ENCODE data around the gene BCKDHA. TPM values are rescaled to one million over a fixed set of nuclear protein-coding genes. Genes with fewer than 3 reads are reported as not detected.
"Not testable (repeated sequence)": the region's sequence is repeated elsewhere in the genome, so short reads cannot be mapped to it uniquely, and the experiment has no call there.

The BCKDHA gene
- total and polyA plus RNA-seq, 2 donors, result 28.8 to 37.7 TPM

DNA sequence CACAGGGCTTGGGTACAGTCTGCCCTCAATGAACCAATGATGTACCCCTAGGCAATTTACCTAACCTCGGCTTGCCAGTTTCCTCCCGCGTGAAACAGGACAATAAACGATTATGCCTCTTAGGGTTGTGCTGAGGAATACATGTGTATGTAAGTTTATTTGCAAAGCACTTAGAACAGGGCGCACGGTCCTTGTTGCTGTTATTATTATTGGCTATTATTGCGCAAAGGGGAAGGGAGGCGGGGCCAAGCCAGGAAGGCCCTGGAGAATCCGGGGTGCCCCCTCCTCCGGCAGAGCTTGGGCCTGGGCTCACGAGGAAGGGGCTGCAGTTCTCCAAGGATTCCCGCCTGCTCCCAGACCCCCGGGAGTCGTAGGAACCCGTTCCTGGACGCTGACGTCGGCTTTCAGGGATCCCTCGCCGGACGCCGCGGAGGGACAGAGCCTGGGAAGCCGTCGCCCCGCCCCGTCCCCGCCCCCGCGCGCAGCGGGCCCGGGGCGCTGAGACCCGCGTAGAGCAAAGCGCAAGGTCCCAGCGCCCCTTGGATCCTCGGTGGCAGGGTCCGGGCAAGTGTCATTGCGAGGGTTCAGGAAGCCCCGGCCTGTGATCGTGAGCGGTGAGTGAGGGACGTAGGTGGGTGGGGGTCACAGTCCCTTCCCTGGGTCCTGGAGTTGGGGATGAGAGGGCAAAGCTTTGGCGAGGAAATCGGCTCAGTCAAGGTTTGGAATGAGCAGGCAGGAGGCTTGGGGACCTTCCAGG is 21.2 kb upstream of the BCKDHA start, which contains the start of gene TMEM91:
TMEM91 (plus strand) TSS at position 293 of the 757 bp plus-strand sequence. CDS start 1,777 bp downstream, outside the sequence.
- H3K4me1 ChIP-seq (ENCODE audit: control insufficient read depth in 2 of 2, insufficient read depth in 2 of 2, low read length in 2 of 2), result peaks cover 9 to 24% of the 10 kb centered on the region in 2 donors
- H3K4me3 ChIP-seq (ENCODE audit: low read length in 2 of 2), result peak within 1 kb of the TSS; percentile 23 to 55
- WGBS, result 18% methylated on average over 47 of the region's 47 CpGs
- no peak for DNase-seq (ENCODE audit: low read depth in 6 of 9, low spot score in 9 of 9)
- H3K9me3 ChIP-seq (ENCODE audit: control insufficient read depth in 2 of 2, insufficient read depth in 1 of 2, low read length in 1 of 2), result no peaks in the 10 kb centered on the region
- H3K27me3 ChIP-seq (ENCODE audit: control insufficient read depth in 2 of 2, insufficient read depth in 1 of 2, low read length in 1 of 2), result no peaks in the 10 kb centered on the region
- H3K36me3 ChIP-seq (ENCODE audit: control insufficient read depth in 2 of 2, insufficient read depth in 2 of 2, low read length in 1 of 2), result no peaks in the 10 kb centered on the region
- no peak within 1 kb of the TSS for H3K27ac ChIP-seq (ENCODE audit: low read depth in 1 of 2, low read length in 1 of 2)

DNA sequence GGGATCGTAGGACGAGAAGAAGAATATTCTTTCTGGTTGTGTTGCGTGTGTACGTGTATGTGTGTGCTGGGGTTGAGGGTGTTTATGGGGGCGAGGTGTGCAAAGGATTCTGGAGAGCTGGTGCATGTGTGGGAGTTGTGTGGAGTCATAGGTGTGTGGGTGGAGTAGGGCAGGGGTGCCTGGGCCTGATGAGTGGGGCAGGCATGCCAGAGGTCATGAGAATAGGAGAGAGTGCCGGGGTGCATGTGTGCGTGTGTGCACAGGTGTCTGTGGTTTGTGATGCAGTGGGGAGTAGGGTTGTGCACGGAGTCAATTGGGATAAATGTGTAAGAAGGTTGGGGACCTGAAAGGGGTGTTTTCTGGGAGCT is 20.6 kb upstream of the BCKDHA start:
- Histone ChIP-seq H3K27ac (ENCODE audit: low read depth in 1 of 2, low read length in 1 of 2) (no peak overlapping the region), H3K36me3 (ENCODE audit: control insufficient read depth in 2 of 2, insufficient read depth in 2 of 2, low read length in 1 of 2) (no peaks in the 10 kb centered on the region), H3K4me1 (ENCODE audit: control insufficient read depth in 2 of 2, insufficient read depth in 2 of 2, low read length in 2 of 2) (peaks cover 9 to 24% of the 10 kb centered on the region in 2 donors), H3K27me3 (ENCODE audit: control insufficient read depth in 2 of 2, insufficient read depth in 1 of 2, low read length in 1 of 2) (no peaks in the 10 kb centered on the region), H3K9me3 (ENCODE audit: control insufficient read depth in 2 of 2, insufficient read depth in 1 of 2, low read length in 1 of 2) (no peaks in the 10 kb centered on the region), H3K4me3 (ENCODE audit: low read length in 2 of 2) (peak overlapping the region in 1 of 2 donors; percentile 55)
- WGBS, result 69% methylated on average over 8 of the region's 8 CpGs
- DNase-seq (ENCODE audit: low read depth in 6 of 9, low spot score in 9 of 9), result peak in 1 of 9 donors; percentile 30

DNA sequence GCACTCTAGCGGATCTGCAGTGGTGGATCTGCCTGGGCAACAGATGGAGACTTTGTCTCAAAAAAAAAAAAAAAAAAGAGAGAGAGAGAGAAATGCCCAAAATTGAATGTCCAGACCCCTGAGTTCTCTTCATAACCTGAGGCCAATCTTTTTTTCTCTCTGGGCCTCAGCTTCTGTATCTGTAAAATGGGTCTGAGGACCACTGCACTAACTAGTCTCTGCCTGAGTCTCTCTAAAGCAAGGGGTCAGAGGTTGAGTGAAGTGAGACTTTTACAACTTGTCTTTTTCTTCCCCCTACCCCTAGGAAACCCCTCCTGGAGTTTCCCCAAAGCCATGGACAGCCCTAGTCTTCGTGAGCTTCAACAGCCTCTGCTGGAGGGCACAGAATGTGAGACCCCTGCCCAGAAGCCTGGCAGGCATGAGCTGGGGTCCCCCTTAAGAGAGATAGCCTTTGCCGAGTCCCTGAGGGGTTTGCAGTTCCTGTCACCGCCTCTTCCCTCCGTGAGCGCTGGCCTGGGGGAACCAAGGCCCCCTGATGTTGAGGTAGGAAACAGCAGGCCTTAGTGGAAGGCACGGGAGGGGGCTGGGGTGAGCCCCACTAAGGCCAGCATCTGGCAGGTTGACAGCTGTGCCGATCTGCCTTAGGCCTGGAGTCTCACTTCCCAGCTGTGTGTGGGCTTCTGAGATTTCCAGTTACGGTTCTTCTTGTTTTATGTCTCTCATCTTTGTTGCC is 19.5 kb upstream of the BCKDHA start:
- Histone ChIP-seq H3K4me1 (ENCODE audit: control insufficient read depth in 2 of 2, insufficient read depth in 2 of 2, low read length in 2 of 2) (peaks cover 9 to 24% of the 10 kb centered on the region in 2 donors), H3K27ac (ENCODE audit: low read depth in 1 of 2, low read length in 1 of 2) (no peak overlapping the region), H3K4me3 (ENCODE audit: low read length in 2 of 2) (no peak overlapping the region), H3K9me3 (ENCODE audit: control insufficient read depth in 2 of 2, insufficient read depth in 1 of 2, low read length in 1 of 2) (no peaks in the 10 kb centered on the region), H3K27me3 (ENCODE audit: control insufficient read depth in 2 of 2, insufficient read depth in 1 of 2, low read length in 1 of 2) (no peaks in the 10 kb centered on the region), H3K36me3 (ENCODE audit: control insufficient read depth in 2 of 2, insufficient read depth in 2 of 2, low read length in 1 of 2) (peaks cover 2 to 4% of the 10 kb centered on the region in 2 donors)
- DNase-seq (ENCODE audit: low read depth in 6 of 9, low spot score in 9 of 9), result peak in 3 of 9 donors; percentile 51 to 74 (median 54)
- WGBS, result 26% methylated on average over 9 of the region's 9 CpGs

DNA sequence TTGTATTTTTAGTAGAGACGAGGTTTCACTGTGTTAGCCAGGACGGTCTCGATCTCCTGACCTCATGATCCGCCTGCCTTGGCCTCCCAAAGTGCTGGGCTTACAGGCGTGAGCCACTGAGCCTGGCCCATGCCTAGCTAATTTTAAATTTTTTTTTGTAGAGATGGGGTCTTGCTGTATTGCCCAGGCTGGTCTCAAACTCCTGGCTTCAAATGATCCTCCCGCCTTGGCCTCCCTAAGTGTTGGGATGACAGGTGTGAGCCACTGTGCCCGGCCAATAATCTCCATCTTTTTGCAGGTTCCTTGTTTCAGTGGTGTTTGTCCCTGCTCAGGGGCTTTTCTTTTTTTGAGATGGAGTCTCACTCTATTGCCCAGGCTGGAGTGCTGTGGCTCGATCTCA is 16.1 kb upstream of the BCKDHA start:
- Histone ChIP-seq H3K4me1 (ENCODE audit: control insufficient read depth in 2 of 2, insufficient read depth in 2 of 2, low read length in 2 of 2) (peaks cover 5 to 19% of the 10 kb centered on the region in 2 donors), H3K36me3 (ENCODE audit: control insufficient read depth in 2 of 2, insufficient read depth in 2 of 2, low read length in 1 of 2) (peaks cover 4 to 12% of the 10 kb centered on the region in 2 donors)
- not testable (repeated sequence) for H3K27ac ChIP-seq (ENCODE audit: low read depth in 1 of 2, low read length in 1 of 2); DNase-seq (ENCODE audit: low read depth in 6 of 9, low spot score in 9 of 9); H3K9me3 ChIP-seq (ENCODE audit: control insufficient read depth in 2 of 2, insufficient read depth in 1 of 2, low read length in 1 of 2); H3K27me3 ChIP-seq (ENCODE audit: control insufficient read depth in 2 of 2, insufficient read depth in 1 of 2, low read length in 1 of 2); H3K4me3 ChIP-seq (ENCODE audit: low read length in 2 of 2)
- WGBS, result 97% methylated on average over 8 of the region's 8 CpGs

DNA sequence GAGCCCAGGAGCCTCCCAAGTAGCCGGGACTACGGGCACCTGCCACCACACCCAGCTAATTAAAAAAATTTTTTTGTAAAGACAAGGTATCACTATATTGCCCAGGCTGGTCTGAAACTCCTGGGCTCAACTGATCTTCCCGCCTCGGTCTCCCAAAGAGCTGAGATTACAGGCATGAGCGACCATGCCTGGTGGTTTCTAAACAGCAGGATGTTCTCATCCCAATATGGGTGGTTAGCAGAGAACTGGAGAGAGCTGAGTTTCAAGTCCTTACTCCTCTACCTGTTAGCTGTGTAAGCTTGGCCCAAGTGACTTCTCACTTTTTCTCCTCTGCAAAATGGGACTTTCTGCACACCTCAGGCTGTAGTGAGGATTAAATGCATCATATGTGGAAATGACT is 13.3 kb upstream of the BCKDHA start:
- no peaks in the 10 kb centered on the region for H3K27me3 ChIP-seq (ENCODE audit: control insufficient read depth in 2 of 2, insufficient read depth in 1 of 2, low read length in 1 of 2)
- no peak overlapping the region for H3K4me3 ChIP-seq (ENCODE audit: low read length in 2 of 2)
- H3K27ac ChIP-seq (ENCODE audit: low read depth in 1 of 2, low read length in 1 of 2), result no peak overlapping the region
- WGBS, result 97% methylated on average over 5 of the region's 5 CpGs
- DNase-seq (ENCODE audit: low read depth in 6 of 9, low spot score in 9 of 9), result no peak
- H3K9me3 ChIP-seq (ENCODE audit: control insufficient read depth in 2 of 2, insufficient read depth in 1 of 2, low read length in 1 of 2), result no peaks in the 10 kb centered on the region
- H3K36me3 ChIP-seq (ENCODE audit: control insufficient read depth in 2 of 2, insufficient read depth in 2 of 2, low read length in 1 of 2), result peaks cover 17% of the 10 kb centered on the region in 2 donors
- no peaks in the 10 kb centered on the region for H3K4me1 ChIP-seq (ENCODE audit: control insufficient read depth in 2 of 2, insufficient read depth in 2 of 2, low read length in 2 of 2)

DNA sequence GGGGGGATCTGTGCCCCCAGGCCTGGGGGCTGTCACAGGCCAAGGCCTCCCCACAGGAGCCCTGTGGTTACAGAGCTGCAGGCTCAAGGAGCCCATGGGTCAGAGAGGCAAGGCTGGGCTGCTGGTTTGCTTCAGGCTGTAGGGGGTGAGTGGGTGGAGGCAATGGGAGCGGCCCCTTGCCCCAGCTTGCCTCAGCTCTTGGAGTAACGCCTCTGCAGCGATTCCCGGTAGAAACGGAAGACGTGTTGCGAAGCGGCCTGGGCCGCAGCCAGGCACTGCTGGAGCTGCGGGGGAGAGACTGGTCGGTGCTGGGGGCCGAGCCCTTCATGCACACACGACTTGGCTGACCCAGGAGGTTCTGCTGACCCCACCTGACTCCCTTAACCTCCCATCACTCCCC is 11.2 kb upstream of the BCKDHA start:
- DNase-seq (ENCODE audit: low read depth in 6 of 9, low spot score in 9 of 9), result no peak
- 97% methylated on average over 13 of the region's 13 CpGs for WGBS
- H3K36me3 ChIP-seq (ENCODE audit: control insufficient read depth in 2 of 2, insufficient read depth in 2 of 2, low read length in 1 of 2), result peaks cover 30% of the 10 kb centered on the region in 2 donors
- H3K27me3 ChIP-seq (ENCODE audit: control insufficient read depth in 2 of 2, insufficient read depth in 1 of 2, low read length in 1 of 2), result no peaks in the 10 kb centered on the region
- H3K4me3 ChIP-seq (ENCODE audit: low read length in 2 of 2), result no peak overlapping the region
- H3K4me1 ChIP-seq (ENCODE audit: control insufficient read depth in 2 of 2, insufficient read depth in 2 of 2, low read length in 2 of 2), result no peaks in the 10 kb centered on the region
- no peaks in the 10 kb centered on the region for H3K9me3 ChIP-seq (ENCODE audit: control insufficient read depth in 2 of 2, insufficient read depth in 1 of 2, low read length in 1 of 2)
- peak overlapping the region in 1 of 2 donors; percentile 19 for H3K27ac ChIP-seq (ENCODE audit: low read depth in 1 of 2, low read length in 1 of 2)

DNA sequence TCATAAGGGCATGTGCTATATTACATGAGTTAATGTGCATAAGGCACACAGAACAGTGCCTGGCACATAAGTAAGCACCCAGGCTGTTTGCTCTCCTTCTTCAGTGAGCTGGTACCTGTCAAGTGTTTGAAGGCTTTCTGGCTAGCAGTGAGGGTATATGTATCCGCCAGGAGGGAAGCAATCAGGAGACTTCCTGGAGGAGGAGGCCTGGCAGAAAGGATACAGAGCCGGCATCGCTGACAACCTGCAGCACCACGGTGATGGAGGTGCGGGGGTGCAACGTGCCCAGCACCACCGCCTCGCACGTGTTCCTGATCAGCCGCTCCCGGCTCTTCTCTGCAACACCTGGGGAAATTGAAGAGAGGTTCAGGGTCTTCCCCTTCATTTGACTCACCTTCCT is 6.0 kb upstream of the BCKDHA start:
- Histone ChIP-seq H3K4me1 (ENCODE audit: control insufficient read depth in 2 of 2, insufficient read depth in 2 of 2, low read length in 2 of 2) (peaks cover 0 to 5% of the 10 kb centered on the region in 2 donors), H3K36me3 (ENCODE audit: control insufficient read depth in 2 of 2, insufficient read depth in 2 of 2, low read length in 1 of 2) (peaks cover 28% of the 10 kb centered on the region in 2 donors)
- WGBS, result 88% methylated on average over 11 of the region's 11 CpGs

DNA sequence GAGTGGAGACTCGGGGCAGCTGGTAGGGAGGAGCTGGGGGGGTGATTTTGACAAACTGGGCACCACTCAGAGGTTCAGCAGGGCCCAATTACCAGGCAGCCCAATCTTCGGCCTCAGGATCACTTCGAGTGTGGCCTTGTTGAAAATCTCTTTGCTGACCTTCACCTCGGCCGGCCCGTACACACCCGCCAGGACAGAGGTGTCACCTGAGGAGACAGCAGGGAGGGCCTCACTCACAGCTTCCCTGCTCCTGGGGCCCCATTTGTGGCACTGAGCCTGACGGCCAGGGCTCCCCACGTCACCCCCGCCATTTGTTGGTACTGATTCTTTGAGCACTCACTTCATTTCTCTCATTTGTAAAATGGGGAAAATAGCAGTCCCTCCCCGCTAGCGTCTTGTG is 4.8 kb upstream of the BCKDHA start:
- H3K27ac ChIP-seq (ENCODE audit: low read depth in 1 of 2, low read length in 1 of 2), result no peak overlapping the region
- peaks cover 23 to 28% of the 10 kb centered on the region in 2 donors for H3K36me3 ChIP-seq (ENCODE audit: control insufficient read depth in 2 of 2, insufficient read depth in 2 of 2, low read length in 1 of 2)
- no peaks in the 10 kb centered on the region for H3K27me3 ChIP-seq (ENCODE audit: control insufficient read depth in 2 of 2, insufficient read depth in 1 of 2, low read length in 1 of 2)
- H3K4me1 ChIP-seq (ENCODE audit: control insufficient read depth in 2 of 2, insufficient read depth in 2 of 2, low read length in 2 of 2), result peaks cover 0 to 9% of the 10 kb centered on the region in 2 donors
- no peak overlapping the region for H3K4me3 ChIP-seq (ENCODE audit: low read length in 2 of 2)
- WGBS, result 98% methylated on average over 12 of the region's 12 CpGs
- DNase-seq (ENCODE audit: low read depth in 6 of 9, low spot score in 9 of 9), result no peak
- no peaks in the 10 kb centered on the region for H3K9me3 ChIP-seq (ENCODE audit: control insufficient read depth in 2 of 2, insufficient read depth in 1 of 2, low read length in 1 of 2)

More for the DNA sequence above, 6.0 kb upstream of the BCKDHA start:
- no peak for DNase-seq (ENCODE audit: low read depth in 6 of 9, low spot score in 9 of 9)
- no peaks in the 10 kb centered on the region for H3K9me3 ChIP-seq (ENCODE audit: control insufficient read depth in 2 of 2, insufficient read depth in 1 of 2, low read length in 1 of 2)
- no peak overlapping the region for H3K27ac ChIP-seq (ENCODE audit: low read depth in 1 of 2, low read length in 1 of 2)
- H3K27me3 ChIP-seq (ENCODE audit: control insufficient read depth in 2 of 2, insufficient read depth in 1 of 2, low read length in 1 of 2), result no peaks in the 10 kb centered on the region
- no peak overlapping the region for H3K4me3 ChIP-seq (ENCODE audit: low read length in 2 of 2)

DNA sequence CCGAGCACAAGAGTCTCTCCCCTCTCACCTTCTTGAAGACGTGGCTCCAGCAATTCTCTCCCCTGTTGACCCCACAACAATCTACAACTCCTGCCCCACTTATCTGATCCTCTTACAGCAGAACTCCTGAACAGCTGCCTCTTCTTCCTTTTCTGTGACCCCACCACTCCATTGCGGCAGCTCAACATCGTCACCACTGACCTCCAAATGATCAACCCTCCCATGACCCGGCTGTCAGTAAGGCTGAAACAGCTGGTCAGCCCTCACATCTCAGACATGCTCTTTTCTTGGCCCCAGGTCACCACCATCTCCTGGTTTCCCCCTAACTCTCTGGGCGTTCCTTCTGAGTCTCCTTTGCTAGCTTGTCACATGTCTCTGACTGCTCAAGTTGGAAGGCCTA is 2.3 kb upstream of the BCKDHA start:
- WGBS, result 79% methylated on average over 6 of the region's 6 CpGs

More for the DNA sequence above, 2.3 kb upstream of the BCKDHA start:
- no peak for DNase-seq (ENCODE audit: low read depth in 6 of 9, low spot score in 9 of 9)
- Histone ChIP-seq H3K36me3 (ENCODE audit: control insufficient read depth in 2 of 2, insufficient read depth in 2 of 2, low read length in 1 of 2) (peaks cover 11 to 17% of the 10 kb centered on the region in 2 donors), H3K27me3 (ENCODE audit: control insufficient read depth in 2 of 2, insufficient read depth in 1 of 2, low read length in 1 of 2) (no peaks in the 10 kb centered on the region), H3K4me1 (ENCODE audit: control insufficient read depth in 2 of 2, insufficient read depth in 2 of 2, low read length in 2 of 2) (peaks cover 10 to 19% of the 10 kb centered on the region in 2 donors), H3K9me3 (ENCODE audit: control insufficient read depth in 2 of 2, insufficient read depth in 1 of 2, low read length in 1 of 2) (no peaks in the 10 kb centered on the region), H3K4me3 (ENCODE audit: low read length in 2 of 2) (no peak overlapping the region), H3K27ac (ENCODE audit: low read depth in 1 of 2, low read length in 1 of 2) (no peak overlapping the region)

Measured in thymus (tissue), 11 donors.